Fibroblast of skin of right biceps (primary cell): ENCODE measurements around the gene SH3BP4.

Experiments
- DNase-seq: peaks from one replicate; pipeline ENCODE4 v3.0.0-alpha.2; 2013

The SH3BP4 gene, protein sequence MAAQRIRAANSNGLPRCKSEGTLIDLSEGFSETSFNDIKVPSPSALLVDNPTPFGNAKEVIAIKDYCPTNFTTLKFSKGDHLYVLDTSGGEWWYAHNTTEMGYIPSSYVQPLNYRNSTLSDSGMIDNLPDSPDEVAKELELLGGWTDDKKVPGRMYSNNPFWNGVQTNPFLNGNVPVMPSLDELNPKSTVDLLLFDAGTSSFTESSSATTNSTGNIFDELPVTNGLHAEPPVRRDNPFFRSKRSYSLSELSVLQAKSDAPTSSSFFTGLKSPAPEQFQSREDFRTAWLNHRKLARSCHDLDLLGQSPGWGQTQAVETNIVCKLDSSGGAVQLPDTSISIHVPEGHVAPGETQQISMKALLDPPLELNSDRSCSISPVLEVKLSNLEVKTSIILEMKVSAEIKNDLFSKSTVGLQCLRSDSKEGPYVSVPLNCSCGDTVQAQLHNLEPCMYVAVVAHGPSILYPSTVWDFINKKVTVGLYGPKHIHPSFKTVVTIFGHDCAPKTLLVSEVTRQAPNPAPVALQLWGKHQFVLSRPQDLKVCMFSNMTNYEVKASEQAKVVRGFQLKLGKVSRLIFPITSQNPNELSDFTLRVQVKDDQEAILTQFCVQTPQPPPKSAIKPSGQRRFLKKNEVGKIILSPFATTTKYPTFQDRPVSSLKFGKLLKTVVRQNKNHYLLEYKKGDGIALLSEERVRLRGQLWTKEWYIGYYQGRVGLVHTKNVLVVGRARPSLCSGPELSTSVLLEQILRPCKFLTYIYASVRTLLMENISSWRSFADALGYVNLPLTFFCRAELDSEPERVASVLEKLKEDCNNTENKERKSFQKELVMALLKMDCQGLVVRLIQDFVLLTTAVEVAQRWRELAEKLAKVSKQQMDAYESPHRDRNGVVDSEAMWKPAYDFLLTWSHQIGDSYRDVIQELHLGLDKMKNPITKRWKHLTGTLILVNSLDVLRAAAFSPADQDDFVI

DNA sequence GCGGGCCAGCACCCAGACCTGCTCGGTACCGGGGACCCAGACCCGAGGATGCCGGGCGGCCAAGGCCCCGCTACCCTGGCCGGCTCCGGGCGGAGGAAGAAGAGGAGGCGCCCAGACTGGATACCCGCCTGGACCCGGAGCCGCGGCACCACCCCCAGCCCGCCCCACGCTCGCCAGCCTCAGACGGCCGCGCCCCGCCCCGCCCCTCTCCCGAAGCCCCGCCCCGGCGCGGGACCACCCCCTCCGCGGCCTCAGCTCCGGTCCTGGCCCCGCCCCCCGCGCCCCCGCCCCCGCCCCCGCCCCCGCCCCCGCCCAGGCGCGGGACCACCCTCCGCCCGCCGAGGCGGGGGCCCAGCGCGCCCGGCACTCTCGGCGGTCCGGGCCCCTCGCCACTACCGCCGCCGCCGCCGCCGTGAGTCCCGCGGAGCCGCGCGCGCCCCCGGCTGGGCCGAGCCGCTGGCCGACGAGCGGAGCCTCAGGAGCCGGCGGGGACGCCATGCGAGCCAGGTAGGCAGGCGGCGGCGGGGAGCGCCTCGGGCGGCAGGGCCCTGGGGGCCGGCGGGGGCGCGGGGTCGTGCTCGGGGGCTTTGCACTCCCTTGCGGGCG, at the start of gene SH3BP4:
Gene SH3BP4 (plus strand): TSS at position 354 of the 606 bp plus-strand sequence. CDS start 82,986 bp downstream, outside the sequence.
- peak; percentile 88 for DNase-seq

DNA sequence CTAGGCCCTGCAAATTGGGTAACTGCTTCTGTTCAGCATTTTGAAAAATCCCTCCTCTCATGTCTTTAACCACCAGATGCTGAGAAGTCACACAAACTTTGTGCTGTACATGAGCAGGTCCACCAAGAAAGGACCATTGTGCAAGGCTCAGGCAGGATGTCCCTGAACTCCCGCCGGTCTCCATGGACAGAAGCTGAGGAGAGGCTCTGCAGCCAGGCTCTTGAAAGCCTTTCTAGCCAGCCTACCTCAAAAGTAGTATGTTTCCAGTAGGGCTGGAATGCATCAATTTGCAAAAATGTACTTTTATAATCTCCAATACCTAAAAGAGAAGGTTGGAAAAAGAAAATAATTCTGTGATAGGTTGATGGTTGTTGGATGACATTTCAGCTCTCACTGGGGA, 47.0 kb upstream of the SH3BP4 start:
- no peak for DNase-seq

DNA sequence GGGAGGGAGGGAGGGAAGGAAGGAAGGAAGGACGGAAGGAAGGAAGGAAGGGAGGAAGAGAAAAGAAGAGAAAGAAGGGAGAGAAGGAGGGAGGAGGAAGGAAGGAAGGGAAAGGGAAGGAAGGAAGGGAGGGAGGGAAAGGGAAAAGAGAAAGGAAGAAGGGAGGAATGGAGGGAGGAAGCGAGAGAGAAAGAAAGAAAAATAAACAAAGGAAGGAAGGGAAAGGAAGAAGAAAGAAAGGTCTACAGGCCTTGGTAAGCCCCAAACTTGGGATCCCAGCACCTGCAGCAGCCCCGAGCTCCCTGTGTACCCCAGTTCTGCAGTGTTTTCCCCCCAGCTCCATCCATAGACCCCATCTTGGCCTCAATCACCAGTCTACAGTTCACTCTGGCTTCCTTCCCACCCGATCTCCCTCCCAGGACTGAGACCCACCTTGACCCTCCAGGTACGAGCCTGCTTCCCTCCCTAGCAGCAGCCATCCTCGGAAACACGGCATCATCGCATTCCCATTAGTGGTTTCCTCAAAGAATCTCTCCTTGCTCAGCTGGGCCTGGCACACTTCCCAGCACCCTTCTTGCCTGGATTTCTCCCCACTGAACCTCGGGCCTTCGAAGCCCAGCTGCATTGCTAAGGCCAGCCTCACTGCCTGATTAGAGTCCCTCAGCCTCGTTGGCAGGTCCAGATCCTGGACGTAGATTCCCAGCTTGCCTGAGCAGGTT, 46.1 kb upstream of the SH3BP4 start:
- peak; percentile 51 for DNase-seq

DNA sequence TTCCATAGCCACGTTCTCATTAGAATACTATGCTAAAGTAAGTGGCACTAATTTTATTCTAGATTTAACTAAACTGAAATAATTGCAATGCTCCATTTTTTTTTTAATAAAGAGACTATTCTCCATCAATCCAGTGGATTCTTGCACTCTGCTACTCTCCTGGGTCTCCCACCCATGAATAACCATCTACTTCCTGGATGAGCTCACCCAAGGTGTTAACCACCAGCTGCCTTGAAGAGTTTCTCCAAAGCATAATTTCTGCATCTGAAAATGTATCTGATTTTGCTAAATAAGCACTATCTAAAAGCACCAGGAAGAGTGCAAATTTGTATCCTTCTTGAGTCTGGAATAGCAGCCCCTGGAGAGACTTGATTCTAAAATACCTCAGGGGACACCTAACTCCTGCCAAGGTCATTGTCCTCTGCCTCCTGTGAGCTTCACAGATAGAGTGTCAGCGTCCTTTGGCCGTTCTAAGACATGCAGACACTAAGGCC, 41.6 kb upstream of the SH3BP4 start:
- no peak for DNase-seq

DNA sequence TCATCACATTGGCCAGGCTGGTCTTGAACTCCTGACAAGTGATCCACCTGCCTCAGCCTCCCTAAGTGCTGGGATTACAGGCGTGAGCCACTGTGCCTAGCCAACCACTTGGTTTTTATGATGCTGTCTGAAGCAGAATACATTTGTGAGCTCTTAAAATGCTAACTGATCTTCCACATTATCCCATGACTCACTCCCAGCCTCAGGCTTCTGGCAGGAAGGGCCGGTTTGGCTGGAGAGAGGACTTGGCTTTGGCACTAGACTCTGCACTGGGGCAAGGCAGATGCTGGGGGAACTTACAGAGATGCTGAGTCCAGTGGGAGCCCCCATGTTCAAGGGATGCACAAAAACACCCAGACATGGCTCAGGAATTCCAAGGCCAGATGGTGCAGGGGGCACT, 40.5 kb upstream of the SH3BP4 start:
- peak; percentile 50 for DNase-seq

DNA sequence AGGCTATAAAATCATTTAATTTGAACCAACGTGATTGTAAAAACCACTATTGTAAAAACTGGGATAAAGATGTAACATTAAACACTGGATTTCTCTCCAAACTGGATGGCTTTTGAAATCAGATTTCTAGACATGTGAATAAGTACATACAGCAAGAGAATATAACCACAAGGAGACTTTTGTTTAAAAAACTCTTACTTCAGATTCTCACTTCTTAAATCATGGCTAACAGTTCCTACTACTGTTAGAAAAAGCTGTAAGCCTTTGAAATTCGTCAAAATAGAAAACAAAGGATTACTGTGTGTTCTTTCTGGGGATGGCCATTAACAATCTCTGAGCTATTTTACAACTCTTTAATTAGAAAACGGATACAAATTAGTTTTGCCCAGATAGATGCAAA, 39.4 kb upstream of the SH3BP4 start:
- DNase-seq: no peak

DNA sequence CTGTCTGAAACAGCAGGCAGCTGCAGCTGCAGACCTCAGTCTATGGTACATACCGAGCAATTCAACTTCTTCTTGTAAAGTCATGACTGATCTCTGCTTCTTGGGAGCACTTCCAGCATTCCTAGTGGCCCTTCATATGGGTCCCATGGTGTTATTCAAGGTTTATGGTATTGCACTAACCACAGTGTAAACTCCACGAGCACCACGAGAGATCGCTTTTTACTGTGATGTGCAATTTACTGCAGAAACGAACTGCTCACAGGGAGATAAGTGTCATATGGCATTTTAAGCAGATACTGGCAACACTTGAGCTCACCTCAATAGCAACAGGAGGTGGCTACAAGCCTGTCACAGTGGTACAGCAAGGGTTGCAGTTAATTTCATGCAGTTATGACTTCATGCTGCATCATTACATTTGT, 38.6 kb upstream of the SH3BP4 start:
- no peak for DNase-seq

DNA sequence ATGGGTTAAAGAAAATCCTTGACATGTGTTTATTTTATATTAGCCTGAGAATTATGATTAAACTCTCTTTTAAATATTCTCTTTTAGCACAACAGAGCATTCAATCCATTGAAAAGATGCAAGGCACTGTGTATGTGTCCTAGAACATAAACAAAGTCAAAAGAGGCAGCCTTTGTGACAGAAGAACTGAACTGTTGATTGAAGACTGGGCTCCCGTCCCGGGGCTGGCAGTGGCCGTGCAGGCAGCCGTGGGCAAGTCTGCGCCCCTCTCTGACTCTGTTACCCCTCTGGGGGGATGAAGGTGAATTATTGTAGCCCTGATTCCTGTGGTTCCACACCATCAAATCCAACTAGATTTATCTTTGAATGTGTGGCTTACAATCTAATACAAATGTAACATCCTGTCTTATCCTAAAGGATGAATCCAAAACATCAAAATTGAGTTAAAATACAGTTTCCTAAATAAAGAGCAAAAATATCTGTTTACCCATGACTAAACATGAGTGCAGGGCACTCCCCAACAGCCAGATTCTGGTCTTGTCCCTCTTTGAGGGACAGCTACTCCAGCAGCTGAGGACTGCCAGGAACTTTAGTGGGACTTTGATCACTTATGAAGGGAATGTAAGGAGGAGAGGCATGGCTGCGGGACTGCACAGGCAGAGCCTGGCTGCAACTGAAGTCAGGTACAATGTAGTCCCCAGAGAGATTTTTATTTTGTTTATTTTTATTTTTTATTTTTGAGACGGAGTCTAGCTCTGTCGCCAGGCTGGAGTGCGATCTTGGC, 37.3 kb upstream of the SH3BP4 start:
- no peak for DNase-seq

DNA sequence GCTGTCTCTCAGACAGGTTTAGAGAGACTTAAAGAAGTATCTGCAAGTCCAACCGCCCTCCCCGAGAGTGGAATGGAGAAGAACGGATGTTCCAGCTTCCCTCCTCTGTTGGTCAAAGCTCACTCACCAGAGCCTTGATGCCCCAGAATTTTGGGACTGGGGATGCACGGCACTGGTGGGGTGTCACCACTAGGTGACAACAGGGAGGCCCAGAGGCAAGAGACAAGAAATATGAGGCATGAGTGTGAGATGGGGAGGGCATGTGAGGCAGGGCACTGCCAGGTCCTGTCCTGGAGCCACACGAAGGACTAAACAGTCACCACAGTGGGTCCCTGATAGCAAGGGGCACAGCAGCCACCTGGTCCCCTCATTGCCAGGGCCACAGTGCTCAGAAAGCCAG, 35.1 kb upstream of the SH3BP4 start:
- no peak for DNase-seq

DNA sequence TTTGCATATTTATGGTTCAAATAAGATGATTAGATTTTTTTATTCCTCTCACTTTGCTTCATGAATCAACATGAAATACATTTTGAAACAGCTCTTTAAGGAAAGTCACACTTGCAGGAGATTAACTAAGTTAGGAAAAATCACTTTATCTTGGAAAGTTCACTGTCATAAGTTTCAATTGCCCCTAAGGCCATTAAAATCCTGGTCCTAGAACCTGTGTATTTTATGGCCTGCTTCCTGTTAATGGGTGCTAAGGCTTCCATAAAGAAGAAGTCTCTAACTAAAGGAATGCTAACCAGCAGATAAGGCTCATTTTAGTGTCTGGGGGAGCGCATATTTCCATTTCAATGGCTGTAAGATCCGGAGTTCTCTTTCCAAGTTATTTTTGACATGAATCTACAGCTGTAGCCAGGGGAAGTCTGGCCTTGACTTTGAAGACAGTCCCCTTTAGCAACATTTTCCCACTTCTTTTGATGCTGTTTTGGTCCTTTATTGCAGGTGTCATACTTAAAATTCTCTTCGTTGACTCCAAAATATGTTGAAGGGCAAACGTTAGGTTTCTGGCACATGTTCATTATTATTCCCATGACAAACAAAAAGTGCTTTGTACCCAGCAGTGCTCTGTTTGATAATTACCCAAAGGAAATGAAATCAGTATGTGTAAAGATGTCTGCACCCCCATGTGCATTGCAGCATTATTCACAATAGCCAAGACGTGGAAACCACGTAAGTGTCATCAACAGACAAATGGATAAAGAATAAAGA, 34.4 kb upstream of the SH3BP4 start:
- DNase-seq: peak; percentile 16

DNA sequence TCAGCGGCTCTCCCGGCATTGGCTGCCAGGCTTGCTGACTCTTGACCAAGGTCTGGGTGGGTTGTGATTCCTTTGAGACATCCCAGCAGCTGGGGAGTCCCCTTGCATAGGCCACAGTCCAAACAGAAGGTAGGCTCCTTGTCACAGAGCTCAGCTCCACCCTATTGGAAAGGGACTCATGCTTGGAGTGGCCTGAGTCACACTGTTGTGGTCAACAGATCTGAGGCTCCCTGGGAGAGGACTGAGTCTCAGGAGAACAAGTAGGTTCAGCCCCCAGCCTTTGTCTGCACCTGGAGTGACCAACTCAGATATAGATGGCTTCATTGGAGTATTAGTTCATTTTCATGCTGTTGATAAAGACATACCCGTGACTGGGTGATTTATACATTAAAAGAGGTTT, 32.1 kb upstream of the SH3BP4 start:
- peak; percentile 11 for DNase-seq

DNA sequence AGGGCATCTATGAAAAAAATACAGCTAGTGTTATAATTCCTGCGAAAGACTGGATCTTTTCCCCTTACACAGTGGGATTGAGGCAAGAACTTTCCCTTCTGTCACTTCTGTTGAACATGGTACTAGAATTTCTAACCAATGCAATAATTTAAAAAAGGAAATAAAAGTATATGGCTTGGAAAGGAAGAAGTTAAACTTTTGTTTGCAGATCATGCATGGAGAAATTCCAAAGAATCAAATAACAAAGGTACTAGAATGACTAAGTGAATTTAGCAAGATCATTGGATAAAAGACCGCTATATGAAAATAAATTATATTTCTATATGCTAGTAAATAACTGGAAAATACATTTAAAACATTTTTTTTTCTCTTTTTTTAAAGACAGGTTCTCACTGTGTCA, 31.0 kb upstream of the SH3BP4 start:
- DNase-seq: no peak

DNA sequence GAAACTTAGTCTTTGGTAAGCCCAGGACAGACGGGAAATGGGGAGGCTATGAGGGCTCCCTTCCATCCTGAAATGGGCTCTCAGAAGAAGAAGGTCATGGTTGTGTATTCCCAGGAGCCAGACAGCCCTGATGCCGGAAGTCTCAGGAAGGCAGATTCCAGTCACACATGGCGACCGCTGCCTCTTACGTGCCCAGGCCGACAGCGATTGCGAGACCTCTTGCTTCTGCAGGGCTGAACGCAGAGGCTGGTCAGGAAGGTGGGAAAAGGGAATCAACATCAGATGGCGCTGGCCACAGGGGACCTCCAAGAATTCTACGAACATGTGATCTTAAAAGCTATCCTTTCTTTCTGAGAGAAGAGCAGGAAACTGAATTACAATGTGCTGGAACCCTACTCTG, 22.8 kb upstream of the SH3BP4 start:
- no peak for DNase-seq

DNA sequence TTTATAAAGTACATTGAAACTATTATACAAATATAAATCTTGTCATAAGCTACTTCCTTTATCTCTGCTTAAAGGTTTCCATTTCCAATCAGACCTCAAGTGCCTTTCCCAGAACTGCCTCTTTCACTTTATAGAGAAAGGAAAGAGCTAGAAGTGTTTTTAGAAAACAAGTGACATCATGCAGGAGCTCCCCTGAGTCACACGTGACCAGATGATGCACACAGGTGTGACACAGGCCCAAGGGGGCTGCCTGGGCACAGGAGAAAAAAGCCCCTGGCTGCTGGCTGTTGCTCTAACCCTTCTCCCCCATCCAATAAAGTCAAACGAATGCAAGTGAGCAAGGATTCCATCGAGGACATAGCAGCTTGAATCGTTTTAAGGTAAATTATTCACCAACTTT, 21.4 kb upstream of the SH3BP4 start:
- no peak for DNase-seq

DNA sequence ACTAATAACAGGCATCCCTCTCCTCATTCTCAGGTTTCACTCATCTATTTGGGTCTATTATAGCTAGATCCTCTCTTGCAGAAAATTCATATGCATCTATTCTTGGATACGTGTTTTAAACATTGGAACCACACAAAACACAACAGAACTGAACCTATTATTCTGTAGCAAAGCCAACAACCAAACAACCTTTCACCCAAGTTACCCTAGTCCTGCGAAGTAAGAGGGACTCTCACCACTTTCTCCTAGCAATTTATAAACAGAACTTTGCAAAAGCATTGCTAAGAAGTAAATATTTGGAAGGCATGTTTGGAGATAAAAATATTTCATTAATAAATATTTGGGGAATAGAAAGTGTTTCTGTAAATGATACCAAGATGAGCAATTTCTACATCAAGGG, 20.4 kb upstream of the SH3BP4 start:
- no peak for DNase-seq

DNA sequence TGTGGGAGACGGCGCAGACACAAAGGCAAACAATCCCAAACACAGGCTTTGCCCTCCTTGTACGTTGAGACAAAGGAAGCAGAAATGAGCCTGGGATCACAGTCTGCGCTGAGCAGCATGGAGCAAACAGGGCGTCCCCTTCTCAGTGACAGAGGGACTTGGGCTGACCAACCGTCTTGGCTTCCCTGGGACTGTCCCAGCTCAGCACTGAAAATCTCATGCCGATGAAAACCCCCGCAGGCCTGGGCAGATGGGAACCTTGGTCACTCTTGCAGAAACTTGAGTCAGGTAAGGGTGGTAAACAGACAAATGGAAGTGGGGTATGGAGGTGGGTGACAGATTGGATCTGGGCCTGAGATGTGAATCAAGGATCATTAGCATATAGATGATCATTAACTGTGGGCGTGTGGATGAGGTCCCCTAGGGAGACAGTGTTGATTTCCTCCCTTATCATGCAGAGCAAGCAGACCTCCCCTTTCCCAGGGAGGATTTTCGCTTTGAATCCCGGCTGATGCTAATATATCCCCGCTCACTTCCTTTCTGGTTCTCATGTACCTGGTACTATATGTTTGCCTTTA, 19.1 kb upstream of the SH3BP4 start:
- no peak for DNase-seq

DNA sequence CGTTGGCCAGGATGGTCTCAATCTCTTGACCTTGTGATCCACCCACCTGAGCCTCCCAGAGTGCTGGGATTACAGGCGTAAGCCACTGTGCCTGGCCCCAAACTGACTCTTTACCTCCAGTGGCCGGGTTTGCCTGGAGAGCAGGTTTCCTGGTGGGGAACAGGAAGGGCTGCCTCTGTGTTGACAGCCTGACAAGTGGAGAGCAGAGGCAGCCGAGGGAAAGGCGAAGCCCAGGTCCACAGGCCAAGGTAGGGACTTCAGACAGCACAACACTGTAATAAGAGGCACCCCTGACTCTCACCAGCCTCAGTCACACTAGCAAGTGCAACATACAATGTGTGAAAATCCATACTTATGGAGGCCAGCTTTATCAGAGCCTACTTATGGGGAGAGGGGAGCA, 16.5 kb upstream of the SH3BP4 start:
- no peak for DNase-seq

DNA sequence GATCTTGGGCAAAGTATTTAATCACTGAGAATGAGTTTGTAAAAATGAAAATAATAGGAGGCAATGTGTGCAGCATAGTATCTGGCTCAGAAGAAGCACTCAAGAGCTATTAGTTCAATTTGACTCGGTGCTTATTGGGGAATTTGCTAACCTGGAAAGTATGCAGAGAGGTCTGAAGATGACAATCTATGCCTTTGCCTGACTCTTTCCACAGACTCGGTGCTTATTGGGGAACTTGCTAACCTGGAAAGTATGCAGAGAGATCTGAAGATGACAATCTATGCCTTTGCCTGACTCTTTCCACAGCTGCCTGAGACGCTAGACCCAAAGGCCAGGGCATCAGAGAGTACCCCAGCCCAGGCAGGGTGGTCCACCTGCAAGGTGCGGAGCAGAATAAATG, 12.2 kb upstream of the SH3BP4 start:
- DNase-seq: peak; percentile 28

DNA sequence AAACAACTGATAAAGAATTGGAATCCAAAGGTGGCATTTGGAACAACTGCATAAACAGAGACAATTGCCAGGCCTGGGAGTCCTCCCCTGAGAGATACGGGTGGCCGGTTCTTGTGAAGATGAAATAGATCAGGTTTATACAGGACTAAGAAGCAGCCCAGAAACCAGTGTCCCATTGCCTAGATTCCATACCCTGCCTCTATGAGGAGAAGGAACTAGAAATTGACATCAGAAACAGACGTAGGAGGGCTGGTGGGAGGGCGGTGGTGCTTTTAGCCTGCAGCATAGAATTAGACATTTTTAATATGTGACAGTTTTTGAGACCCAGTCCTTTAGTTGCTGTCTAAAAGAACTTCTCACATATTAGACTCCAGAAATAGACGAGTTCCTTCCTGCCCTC, 11.8 kb upstream of the SH3BP4 start:
- no peak for DNase-seq

DNA sequence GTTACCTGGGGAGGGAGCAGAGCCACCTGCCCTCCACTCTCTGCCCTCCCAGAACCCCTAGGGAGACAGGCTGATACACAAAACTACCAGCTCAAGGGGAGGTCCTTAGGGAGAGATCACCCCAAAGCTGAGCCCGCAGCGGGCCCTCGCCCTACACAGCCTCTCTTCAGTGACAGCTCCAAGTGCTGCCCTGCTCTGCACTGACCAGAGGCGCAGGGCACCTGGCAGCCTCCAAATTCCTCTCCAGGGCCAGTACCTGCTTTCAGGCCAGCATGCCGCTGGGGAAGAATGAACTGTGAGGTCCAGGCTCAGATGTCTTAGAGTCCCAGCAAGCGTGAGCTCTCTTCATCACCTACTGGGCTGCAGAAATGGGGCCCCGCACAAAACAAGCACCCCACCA, 11.3 kb upstream of the SH3BP4 start:
- no peak for DNase-seq
